Osteoblast (primary cell): ENCODE measurements around the gene ADGRV1. TPM values are rescaled to one million over a fixed set of nuclear protein-coding genes. Genes with fewer than 3 reads are reported as not detected.

Experiments used
- DNase-seq: peaks from one replicate; pipeline ENCODE4 v3.0.0; 2011; ENCODE audit warnings: low spot score, mixed read lengths; ENCODE audit not compliant: insufficient read length; ENCODE audit errors: missing footprints
- H2AFZ ChIP-seq: 2 replicates; pipeline ENCODE4 v1.6.0; 2011; ENCODE audit warnings: mild to moderate bottlenecking, low read length
- H3K27ac ChIP-seq: 2 replicates; pipeline ENCODE4 v1.5.1; 2011; ENCODE audit warnings: mild to moderate bottlenecking, low read depth, low read length, moderate library complexity
- H3K27me3 ChIP-seq: 2 replicates; pipeline ENCODE4 v1.6.0; 2012; ENCODE audit warnings: mild to moderate bottlenecking, control low read depth, inconsistent platforms, low read length, moderate library complexity; ENCODE audit not compliant: insufficient read depth
- H3K36me3 ChIP-seq: 2 replicates; pipeline ENCODE4 v1.5.1; 2011; ENCODE audit warnings: mild to moderate bottlenecking, low read length, control low read depth, moderate library complexity; ENCODE audit not compliant: insufficient read depth
- H3K4me1 ChIP-seq: 2 replicates; pipeline ENCODE4 v1.5.1; 2011; ENCODE audit warnings: mild to moderate bottlenecking, low read length, control low read depth, moderate library complexity; ENCODE audit not compliant: insufficient read depth
- H3K4me2 ChIP-seq: 2 replicates; pipeline ENCODE4 v1.6.0; 2011; ENCODE audit warnings: mild to moderate bottlenecking, low read length; ENCODE audit not compliant: insufficient read depth
- H3K4me3 ChIP-seq: fragments of 200-600 bp; sonication (generic); 3 replicates; pipeline ENCODE4 v1.5.1; 2012; ENCODE audit warnings: mild to moderate bottlenecking, low read length, inconsistent platforms; ENCODE audit not compliant: insufficient read depth
- H3K79me2 ChIP-seq: 2 replicates; pipeline ENCODE4 v1.6.0; 2012; ENCODE audit warnings: mild to moderate bottlenecking, low read length, control low read depth, inconsistent platforms; ENCODE audit not compliant: insufficient read depth
- H3K9me3 ChIP-seq: 2 replicates; pipeline ENCODE4 v1.5.1; 2011; ENCODE audit warnings: low read depth, low read length, control low read depth
- H4K20me1 ChIP-seq: 2 replicates; pipeline ENCODE4 v1.6.0; 2012; ENCODE audit warnings: mild to moderate bottlenecking, low read length, control low read depth; ENCODE audit not compliant: insufficient read depth
- total RNA-seq: library from RNA; depleted of rRNA; stranded (reverse); fragments of >200 nt; gene quantifications from 2 replicates; pipeline ENCODE4 v1.2.3, GENCODE V29; 2012
- TF ChIP-seq, protein P1 (sequence below): IDR thresholded peaks from 2 replicates; pipeline ENCODE4 v1.5.1; 2011; ENCODE audit warnings: mild to moderate bottlenecking, low read depth, low read length, moderate library complexity; ENCODE audit errors: extremely low read depth

Gene ADGRV1
- total RNA-seq, 1 donor = under 0.01 TPM

DNA sequence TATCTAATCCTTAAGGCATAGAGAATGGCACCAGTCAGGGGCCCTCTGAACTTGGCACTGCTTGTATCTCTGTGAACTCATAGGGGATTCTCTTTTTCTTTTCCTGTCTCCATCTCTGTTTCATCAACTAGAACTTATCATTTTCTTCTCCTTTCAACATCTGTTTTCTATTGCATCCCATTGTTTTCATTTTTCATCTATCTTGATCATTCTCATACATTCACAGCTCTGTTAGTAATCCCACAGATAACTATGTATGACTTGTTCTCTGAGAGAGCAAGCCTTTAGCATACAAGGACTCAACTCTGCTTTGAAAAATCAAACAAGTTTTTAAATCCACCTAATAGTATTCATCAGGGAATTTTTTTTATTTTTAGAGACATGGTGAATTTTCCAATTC is 560.2 kb downstream of the ADGRV1 start:
- Histone ChIP-seq H3K4me1 (no peaks in the 10 kb centered on the region), H3K79me2 (no peaks in the 10 kb centered on the region), H2AFZ (no peak overlapping the region), H3K4me3 (no peak overlapping the region), H3K36me3 (no peaks in the 10 kb centered on the region), H3K9me3 (no peaks in the 10 kb centered on the region), H3K27me3 (no peaks in the 10 kb centered on the region), H3K4me2 (no peak overlapping the region), H3K27ac (no peak overlapping the region), H4K20me1 (no peaks in the 10 kb centered on the region)
- TF ChIP-seq, protein P1, sequence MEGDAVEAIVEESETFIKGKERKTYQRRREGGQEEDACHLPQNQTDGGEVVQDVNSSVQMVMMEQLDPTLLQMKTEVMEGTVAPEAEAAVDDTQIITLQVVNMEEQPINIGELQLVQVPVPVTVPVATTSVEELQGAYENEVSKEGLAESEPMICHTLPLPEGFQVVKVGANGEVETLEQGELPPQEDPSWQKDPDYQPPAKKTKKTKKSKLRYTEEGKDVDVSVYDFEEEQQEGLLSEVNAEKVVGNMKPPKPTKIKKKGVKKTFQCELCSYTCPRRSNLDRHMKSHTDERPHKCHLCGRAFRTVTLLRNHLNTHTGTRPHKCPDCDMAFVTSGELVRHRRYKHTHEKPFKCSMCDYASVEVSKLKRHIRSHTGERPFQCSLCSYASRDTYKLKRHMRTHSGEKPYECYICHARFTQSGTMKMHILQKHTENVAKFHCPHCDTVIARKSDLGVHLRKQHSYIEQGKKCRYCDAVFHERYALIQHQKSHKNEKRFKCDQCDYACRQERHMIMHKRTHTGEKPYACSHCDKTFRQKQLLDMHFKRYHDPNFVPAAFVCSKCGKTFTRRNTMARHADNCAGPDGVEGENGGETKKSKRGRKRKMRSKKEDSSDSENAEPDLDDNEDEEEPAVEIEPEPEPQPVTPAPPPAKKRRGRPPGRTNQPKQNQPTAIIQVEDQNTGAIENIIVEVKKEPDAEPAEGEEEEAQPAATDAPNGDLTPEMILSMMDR = no peak
- DNase-seq = no peak

DNA sequence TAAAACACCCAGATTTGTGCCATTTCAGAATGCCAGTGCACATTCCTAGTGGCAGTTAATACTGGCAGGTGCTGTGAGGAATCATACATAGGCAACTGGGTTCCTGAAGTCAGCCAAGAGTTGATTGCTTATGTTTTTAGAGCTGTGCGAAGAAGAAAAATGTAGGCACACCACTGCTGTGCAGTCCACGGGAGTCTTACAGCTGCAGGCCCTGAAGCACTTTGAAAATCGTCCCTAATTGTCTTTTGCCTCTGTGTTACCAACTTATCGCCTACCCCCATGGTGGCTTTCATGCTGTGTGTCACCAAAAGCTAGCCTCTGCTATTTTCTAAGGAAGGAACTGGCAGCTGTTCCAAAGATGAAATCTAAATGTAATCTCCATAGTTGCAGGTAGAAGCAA is 560.6 kb downstream of the ADGRV1 start:
- Histone ChIP-seq H3K79me2 (no peaks in the 10 kb centered on the region), H3K4me1 (no peaks in the 10 kb centered on the region), H2AFZ (no peak overlapping the region), H3K27ac (no peak overlapping the region), H3K36me3 (no peaks in the 10 kb centered on the region), H3K27me3 (no peaks in the 10 kb centered on the region), H3K4me3 (no peak overlapping the region), H3K9me3 (no peaks in the 10 kb centered on the region), H3K4me2 (no peak overlapping the region), H4K20me1 (no peaks in the 10 kb centered on the region)
- DNase-seq = no peak
- TF ChIP-seq, protein P1 = no peak

DNA sequence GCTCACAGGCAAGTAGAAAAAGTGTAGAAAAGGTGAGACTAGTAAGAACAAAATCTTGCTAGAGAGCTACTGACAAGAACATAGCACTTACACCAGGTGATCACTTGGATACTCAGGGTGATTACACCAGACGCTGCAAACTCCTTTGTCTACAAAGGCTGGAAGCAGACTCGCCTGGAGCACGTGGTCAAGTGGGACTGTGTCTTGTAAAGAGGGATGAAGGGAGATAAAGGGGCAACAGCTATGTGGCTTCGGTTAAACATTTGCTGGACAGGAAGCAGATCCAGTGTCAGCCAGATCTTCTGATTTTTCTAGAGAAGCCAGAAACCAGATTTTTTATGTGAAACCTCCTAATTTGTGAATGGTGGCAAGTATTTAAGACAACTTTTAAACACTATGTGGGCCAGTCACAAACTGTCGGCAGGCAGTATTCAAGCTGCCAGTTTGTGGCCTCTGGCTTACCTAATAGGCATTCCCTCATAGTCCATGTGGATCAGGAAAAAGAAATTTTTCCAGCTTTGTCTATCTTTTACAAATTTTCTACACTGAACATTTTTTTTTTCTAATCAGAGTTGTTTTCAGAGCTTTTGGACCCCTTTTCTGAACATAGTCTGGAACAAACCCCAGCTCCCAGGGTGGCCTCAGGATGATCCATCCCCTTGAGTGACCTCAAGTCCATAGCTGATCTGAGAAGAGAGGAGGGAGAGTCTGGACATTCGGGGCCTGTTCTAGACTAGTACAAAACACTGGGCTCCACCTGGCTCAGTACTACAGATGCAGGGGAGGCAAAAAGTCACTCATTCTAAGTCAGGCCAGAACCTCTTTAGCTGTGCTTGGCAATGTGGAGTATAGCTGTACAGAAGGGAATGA is 561.6 kb downstream of the ADGRV1 start:
- H3K27ac ChIP-seq = no peak overlapping the region
- no peak overlapping the region for H3K4me3 ChIP-seq
- H3K79me2 ChIP-seq = no peaks in the 10 kb centered on the region
- no peak for DNase-seq
- no peaks in the 10 kb centered on the region for H3K27me3 ChIP-seq
- H3K4me2 ChIP-seq = no peak overlapping the region
- no peaks in the 10 kb centered on the region for H3K36me3 ChIP-seq
- H2AFZ ChIP-seq = peak overlapping the region; percentile 31
- no peaks in the 10 kb centered on the region for H4K20me1 ChIP-seq
- TF ChIP-seq, protein P1 = no peak
- H3K4me1 ChIP-seq = no peaks in the 10 kb centered on the region
- no peaks in the 10 kb centered on the region for H3K9me3 ChIP-seq

DNA sequence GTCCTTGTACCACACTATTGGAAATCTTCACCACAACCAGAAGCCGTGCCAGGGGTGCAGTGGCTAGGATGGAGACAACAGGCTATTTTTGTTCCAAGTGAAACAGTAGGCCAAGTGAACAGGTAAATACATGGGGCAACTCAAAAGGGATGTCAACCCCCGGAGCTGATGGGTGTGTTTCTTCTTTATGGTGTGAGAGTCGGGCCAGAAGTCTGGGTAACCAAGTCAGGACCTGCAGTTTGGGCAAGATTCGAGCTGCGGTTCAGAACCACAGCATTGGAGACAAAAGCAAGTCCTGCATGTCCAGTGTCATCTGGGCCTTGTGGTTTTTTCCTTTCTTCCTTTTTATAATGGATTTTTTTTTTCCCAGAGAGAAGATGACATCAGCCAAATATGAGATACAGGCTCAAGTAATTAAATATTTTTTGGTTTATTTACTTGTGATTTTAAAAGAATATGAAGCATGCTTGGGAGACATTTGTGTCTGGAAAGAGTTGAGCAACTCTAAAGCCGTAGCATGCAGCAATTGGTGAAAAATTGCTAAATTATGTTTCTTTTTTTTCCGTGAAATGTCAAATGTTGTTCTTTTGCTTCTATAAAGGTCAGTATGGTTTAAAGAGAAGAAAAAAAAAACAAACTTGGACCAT is 562.9 kb downstream of the ADGRV1 start:
- H3K4me1 ChIP-seq = peaks cover 10% of the 10 kb centered on the region
- no peaks in the 10 kb centered on the region for H3K36me3 ChIP-seq
- no peaks in the 10 kb centered on the region for H4K20me1 ChIP-seq
- H2AFZ ChIP-seq = no peak overlapping the region
- H3K27me3 ChIP-seq = no peaks in the 10 kb centered on the region
- H3K9me3 ChIP-seq = no peaks in the 10 kb centered on the region
- H3K4me2 ChIP-seq = no peak overlapping the region
- DNase-seq = no peak
- no peak overlapping the region for H3K4me3 ChIP-seq
- TF ChIP-seq, protein P1 = no peak
- no peaks in the 10 kb centered on the region for H3K79me2 ChIP-seq
- no peak overlapping the region for H3K27ac ChIP-seq
